ENCODE data around the gene NAALADL2. TPM values are rescaled to one million over a fixed set of nuclear protein-coding genes. Genes with fewer than 3 reads are reported as not detected.

Gene NAALADL2
- total RNA-seq, 1 experiment from 2014 or later = 3.1 TPM

DNA sequence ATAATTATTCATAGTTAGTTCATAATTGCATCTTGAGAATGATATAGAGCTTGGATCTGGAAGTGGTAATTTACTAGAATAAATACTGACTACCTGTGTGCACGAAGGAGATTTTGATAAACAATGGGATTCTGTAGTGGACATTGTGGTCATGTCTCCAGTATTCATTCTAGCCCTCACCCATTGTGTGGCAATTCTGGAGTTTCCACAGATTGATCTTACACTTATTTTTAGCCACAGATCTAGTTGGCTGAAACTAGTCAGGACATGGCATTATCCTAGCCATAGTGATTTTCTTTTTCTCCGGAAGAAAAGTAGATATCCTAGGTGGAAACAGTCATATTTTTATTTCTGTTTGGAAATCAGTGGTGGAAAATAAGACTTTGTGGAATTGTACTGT lies 833.1 kb downstream of the NAALADL2 start:
- Histone ChIP-seq H3K4me3 (no peak overlapping the region), H3K36me3 (no peaks in the 10 kb centered on the region), H3K27ac (no peak overlapping the region), H3K9me3 (replicated peaks) (no peaks in the 10 kb centered on the region), H3K4me1 (no peaks in the 10 kb centered on the region), H3K27me3 (no peaks in the 10 kb centered on the region)
- DNase-seq = no peak

DNA sequence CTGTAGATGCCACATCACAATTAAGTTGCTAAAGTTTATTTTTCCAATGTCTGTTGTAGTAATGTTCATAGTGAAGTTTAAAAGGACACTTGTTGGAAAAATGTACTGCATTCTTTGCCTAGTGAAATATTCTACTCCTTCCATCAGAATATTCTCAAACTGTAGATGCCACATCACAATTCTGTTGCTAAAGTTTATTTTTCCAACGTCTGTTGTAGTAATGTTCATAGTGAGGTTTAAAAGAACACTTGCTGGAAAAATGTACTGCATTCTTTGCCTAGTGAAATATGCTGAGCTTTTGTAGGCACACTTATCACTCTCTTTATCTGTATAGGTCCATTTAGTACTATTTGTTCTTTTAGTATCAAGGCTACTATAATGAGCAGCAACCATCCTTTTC lies 836.1 kb downstream of the NAALADL2 start:
- no peak overlapping the region for H3K27ac ChIP-seq
- H3K4me1 ChIP-seq = no peaks in the 10 kb centered on the region
- H3K36me3 ChIP-seq = no peaks in the 10 kb centered on the region
- H3K4me3 ChIP-seq = no peak overlapping the region
- DNase-seq = no peak
- H3K27me3 ChIP-seq = no peaks in the 10 kb centered on the region
- no peaks in the 10 kb centered on the region for H3K9me3 ChIP-seq (replicated peaks)

DNA sequence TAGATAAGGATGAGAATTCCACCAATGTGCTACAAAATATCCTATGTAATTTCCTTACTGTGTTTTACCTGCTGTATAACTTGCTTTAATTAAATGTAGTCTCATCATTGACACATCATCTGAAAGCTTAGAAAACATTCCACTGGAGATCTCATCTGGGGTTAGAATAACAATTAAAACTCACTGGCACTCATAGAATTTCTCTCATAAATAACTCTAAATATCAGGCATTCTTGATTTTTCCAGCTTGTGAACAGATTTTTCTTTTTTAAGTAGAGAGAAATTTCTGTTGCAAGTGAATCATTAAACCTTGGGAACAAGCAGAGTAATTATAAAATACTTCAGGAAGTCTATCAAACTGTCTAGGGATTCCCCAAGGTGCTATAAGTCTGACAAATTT lies 843.8 kb downstream of the NAALADL2 start:
- Histone ChIP-seq H3K36me3 (no peaks in the 10 kb centered on the region), H3K27ac (no peak overlapping the region), H3K4me1 (no peaks in the 10 kb centered on the region), H3K4me3 (no peak overlapping the region), H3K9me3 (replicated peaks) (no peaks in the 10 kb centered on the region), H3K27me3 (no peaks in the 10 kb centered on the region)
- no peak for DNase-seq

DNA sequence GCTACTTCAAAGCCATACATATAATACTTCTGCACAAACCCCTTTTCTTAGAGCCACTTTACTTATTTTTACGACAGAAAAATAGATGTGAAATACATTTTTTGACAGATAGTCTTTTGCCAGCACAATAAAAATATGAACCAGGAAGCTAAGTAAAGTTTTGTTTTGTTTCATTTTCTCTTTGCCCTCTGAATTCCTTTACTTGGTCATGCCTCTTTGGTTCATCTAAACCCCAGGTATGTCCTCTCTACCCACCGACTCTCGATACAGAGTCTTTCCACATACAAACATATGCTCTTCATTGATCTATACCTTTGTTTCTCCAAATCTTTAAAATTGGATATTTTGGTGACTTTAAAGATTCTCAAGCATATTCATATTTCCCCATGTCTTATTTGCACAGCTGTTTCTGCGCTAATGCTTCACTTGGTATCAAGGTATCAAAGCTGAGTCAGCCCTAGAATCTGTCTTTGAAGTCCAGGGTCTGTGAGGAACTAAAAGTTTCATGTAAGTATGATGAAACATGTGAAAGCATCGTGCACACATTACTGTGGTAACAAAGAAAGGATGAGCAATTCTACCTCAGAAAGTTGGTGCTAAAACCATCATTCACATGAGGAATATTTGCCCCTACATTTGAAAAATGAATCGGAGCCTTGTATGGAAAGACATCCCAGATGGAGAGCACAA lies 845.4 kb downstream of the NAALADL2 start:
- Histone ChIP-seq H3K9me3 (replicated peaks) (no peaks in the 10 kb centered on the region), H3K4me3 (no peak overlapping the region), H3K4me1 (no peaks in the 10 kb centered on the region), H3K27ac (no peak overlapping the region), H3K36me3 (no peaks in the 10 kb centered on the region), H3K27me3 (no peaks in the 10 kb centered on the region)
- DNase-seq = no peak

DNA sequence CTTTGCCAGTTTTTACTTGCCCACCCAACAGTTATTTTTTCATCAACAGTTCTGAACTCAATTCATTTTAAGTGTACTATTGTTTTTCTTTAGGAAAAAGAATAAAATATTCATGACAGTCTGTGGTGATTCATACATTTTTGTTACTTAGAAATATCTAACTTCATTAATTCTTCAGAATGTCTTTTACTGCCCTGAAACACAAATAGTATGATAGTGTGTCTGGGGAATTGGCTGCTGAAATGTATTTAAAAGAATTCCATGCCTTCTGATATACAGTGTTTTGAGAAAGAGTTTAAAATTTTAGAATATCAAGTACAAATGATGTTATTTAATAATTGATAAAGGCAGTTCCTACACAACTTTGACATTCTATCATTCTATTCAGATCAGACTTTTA lies 854.1 kb downstream of the NAALADL2 start:
- Histone ChIP-seq H3K4me1 (no peaks in the 10 kb centered on the region), H3K4me3 (no peak overlapping the region), H3K9me3 (replicated peaks) (no peaks in the 10 kb centered on the region), H3K27me3 (no peaks in the 10 kb centered on the region), H3K36me3 (no peaks in the 10 kb centered on the region), H3K27ac (no peak overlapping the region)
- no peak for DNase-seq

DNA sequence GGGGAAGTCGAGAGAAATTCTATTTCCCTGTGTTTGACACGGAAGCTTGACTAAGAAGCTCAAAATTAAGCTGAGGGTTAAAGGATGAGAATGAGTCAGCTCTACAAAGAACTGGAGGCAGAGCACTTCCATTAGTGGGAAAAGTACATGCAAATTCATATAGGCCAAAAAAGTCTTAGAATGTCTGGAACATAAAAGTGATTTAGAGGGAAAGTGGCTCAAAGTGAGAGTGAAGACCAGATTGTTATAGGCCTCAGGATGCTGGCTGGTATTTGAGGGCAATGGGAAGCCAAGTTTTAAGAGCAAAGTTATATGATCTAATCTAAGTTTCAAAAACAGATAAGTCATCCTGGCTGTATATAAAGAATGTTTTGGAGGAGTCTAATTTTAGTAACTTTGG lies 857.3 kb downstream of the NAALADL2 start:
- Histone ChIP-seq H3K36me3 (no peaks in the 10 kb centered on the region), H3K4me1 (no peaks in the 10 kb centered on the region), H3K27ac (no peak overlapping the region), H3K9me3 (replicated peaks) (no peaks in the 10 kb centered on the region), H3K27me3 (no peaks in the 10 kb centered on the region), H3K4me3 (no peak overlapping the region)
- DNase-seq = no peak

DNA sequence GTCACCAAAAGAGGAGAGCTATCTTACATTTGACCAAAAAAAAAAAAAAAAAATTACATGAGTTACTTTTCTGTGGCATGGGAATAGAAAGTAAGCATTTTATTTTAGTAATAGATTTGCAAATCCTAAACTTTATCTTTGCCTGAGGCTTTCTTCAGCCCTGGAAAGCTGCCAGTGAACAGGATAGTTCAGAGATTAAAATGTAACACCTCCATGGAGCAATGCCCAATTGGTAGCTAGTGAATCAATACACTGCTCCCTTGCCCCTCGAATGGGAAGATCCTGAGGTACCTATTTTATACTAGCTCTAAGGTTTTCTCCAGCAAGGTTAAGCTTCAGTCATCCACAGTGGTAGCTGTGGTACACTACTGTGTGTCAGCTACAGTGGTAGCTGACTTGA lies 867.1 kb downstream of the NAALADL2 start:
- Histone ChIP-seq H3K4me3 (no peak overlapping the region), H3K36me3 (no peaks in the 10 kb centered on the region), H3K27me3 (no peaks in the 10 kb centered on the region), H3K27ac (no peak overlapping the region), H3K9me3 (replicated peaks) (no peaks in the 10 kb centered on the region), H3K4me1 (no peaks in the 10 kb centered on the region)
- DNase-seq = no peak

DNA sequence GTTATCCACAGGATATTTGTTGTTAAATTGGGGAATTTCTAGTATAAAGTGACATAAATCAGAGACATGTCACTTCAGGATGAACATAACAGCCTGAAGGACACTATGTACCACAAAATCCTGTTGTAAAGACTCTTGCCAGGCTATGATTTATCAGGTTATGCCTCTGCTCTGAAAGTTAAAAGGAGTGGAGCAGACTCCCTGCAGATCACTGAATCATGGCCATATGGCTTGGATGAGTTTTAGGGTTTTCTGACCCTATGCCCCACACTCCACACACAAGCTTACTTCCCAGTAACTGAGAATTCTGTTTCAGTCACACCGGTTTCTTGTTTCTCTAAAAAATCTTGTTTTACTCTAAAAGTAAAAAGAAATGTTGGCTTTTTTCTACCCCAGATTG lies 869.4 kb downstream of the NAALADL2 start:
- Histone ChIP-seq H3K4me1 (no peaks in the 10 kb centered on the region), H3K4me3 (no peak overlapping the region), H3K36me3 (no peaks in the 10 kb centered on the region), H3K9me3 (replicated peaks) (no peaks in the 10 kb centered on the region), H3K27me3 (no peaks in the 10 kb centered on the region), H3K27ac (no peak overlapping the region)
- DNase-seq = no peak

DNA sequence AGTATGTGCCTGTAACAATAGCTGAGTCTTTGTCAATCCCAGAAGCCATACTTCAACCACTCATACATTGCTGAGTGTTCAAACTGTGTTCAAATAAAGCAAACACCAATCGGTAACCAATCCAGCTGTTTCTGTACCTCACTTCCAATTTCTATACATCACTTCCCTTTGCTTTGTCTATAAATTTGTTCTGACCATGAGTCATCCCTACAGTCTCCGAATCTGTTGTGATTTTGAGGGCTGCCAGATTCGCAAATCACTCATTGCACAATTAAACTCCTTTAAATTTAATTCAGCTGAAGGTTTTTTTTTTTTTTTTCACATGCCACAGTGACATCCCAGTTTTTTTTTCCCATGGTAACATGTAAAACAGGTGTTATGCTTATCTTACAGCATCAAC lies 870.3 kb downstream of the NAALADL2 start:
- H3K4me3 ChIP-seq = no peak overlapping the region
- H3K27me3 ChIP-seq = no peaks in the 10 kb centered on the region
- no peaks in the 10 kb centered on the region for H3K36me3 ChIP-seq
- no peak for DNase-seq
- H3K27ac ChIP-seq = no peak overlapping the region
- H3K4me1 ChIP-seq = no peaks in the 10 kb centered on the region
- H3K9me3 ChIP-seq (replicated peaks) = no peaks in the 10 kb centered on the region

DNA sequence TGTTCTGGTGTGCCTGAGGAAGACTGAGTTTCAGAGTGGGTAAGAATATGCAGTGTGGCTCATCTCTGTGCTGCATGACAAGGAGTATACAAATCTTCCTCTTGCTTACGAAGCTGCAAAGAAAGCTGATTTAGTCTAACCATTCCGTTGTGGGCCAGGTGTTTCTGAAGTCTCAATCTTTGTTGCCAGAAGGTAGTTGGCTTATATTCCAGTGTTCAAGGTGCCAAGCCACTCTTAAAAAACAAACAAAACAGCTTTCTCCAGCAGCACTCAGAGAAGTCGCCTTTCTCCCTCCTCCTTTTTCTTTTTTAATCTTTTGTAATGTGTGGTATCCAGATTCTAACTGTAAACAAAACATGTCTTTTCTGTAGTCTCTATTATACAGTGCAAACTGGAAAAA lies 872.4 kb downstream of the NAALADL2 start:
- H3K27me3 ChIP-seq = no peaks in the 10 kb centered on the region
- DNase-seq = no peak
- H3K4me3 ChIP-seq = no peak overlapping the region
- no peaks in the 10 kb centered on the region for H3K36me3 ChIP-seq
- H3K9me3 ChIP-seq (replicated peaks) = no peaks in the 10 kb centered on the region
- no peaks in the 10 kb centered on the region for H3K4me1 ChIP-seq
- no peak overlapping the region for H3K27ac ChIP-seq

DNA sequence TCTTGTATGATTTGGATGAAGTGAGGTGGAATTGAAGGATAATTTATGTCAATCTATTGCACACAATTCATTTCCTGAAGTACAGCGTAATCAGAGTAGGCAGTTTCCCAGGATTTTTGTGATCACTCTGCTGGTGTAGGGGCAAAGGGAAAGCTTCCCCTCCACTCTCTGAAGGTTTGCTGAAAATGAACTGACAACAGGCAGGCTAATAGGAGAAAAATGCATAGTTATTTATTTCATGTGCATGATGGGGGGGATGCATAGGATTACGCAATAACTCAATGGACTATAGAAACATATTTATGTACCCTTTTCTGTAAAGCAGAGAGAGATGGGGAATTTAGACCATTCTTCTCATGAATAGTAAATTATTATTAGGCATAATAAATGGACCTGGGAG lies 872.9 kb downstream of the NAALADL2 start:
- Histone ChIP-seq H3K27ac (no peak overlapping the region), H3K36me3 (no peaks in the 10 kb centered on the region), H3K4me1 (no peaks in the 10 kb centered on the region), H3K4me3 (no peak overlapping the region), H3K9me3 (replicated peaks) (no peaks in the 10 kb centered on the region), H3K27me3 (no peaks in the 10 kb centered on the region)
- no peak for DNase-seq

DNA sequence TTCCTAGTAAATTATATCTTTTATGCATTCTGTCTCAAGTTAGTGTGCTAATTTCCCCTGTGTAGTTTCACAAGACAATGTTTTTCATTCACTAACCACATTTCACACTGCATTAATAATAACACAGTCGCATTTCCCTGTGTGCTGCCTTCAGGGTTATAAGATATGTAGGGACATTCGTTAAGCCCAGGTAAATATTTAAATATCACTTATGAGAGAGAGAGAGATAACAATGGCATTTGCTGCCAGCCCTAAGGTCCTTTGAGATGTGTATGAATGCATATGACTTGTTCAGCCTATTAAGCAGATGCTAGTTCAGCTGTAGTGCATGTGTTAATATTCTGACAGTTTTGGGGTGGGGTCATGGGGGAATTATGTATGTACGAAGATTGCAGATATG lies 876.7 kb downstream of the NAALADL2 start:
- no peaks in the 10 kb centered on the region for H3K36me3 ChIP-seq
- H3K4me1 ChIP-seq = no peaks in the 10 kb centered on the region
- no peak overlapping the region for H3K4me3 ChIP-seq
- no peak overlapping the region for H3K27ac ChIP-seq
- DNase-seq = peak; percentile 11 to 24
- no peaks in the 10 kb centered on the region for H3K27me3 ChIP-seq
- H3K9me3 ChIP-seq (replicated peaks) = no peaks in the 10 kb centered on the region

DNA sequence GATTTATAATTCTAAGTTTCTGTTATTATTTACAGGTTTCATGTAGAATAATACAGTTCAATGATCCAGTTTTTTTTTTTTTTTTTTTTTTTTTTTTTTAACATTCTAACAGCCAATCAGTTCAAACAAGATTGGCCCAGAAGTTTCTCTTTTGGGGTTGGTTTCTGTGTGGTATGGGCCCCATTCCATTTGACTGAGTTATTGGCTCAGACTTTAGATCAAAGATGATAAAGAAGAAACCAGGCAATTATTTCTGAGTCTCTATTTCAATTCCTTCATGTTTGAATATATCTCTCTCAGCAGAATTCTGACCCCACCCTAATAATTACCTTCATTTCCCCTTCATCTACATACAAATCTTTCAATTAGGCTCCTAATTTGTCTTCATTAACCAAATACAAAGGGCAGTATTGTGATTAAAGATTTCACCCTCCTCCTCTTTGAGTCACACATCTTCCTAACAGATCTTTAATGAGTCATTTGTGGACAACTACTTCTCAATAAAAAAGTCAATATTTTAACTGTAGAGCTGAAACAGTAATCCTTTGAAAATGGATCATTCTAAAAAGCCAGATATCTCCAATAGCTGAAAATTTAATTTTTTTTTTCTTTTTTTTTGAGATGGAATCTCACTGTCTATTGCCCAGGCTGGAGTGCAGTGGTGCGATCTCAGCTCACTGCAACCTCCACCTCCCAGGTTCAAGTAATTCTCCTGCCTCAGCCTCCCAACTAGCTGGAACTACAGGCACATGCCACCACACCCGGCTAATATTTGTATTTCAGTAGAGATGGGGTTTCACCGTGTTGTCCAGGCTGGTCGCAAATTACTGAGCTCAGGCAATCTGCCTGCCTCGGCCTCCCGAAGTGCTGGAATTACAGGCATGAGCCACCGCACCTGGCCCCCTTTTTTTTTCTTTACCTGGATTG lies 878.8 kb downstream of the NAALADL2 start:
- H3K4me3 ChIP-seq = no peak overlapping the region
- no peaks in the 10 kb centered on the region for H3K4me1 ChIP-seq
- H3K27ac ChIP-seq = no peak overlapping the region
- no peaks in the 10 kb centered on the region for H3K36me3 ChIP-seq
- H3K27me3 ChIP-seq = no peaks in the 10 kb centered on the region
- H3K9me3 ChIP-seq (replicated peaks) = no peaks in the 10 kb centered on the region
- no peak for DNase-seq

DNA sequence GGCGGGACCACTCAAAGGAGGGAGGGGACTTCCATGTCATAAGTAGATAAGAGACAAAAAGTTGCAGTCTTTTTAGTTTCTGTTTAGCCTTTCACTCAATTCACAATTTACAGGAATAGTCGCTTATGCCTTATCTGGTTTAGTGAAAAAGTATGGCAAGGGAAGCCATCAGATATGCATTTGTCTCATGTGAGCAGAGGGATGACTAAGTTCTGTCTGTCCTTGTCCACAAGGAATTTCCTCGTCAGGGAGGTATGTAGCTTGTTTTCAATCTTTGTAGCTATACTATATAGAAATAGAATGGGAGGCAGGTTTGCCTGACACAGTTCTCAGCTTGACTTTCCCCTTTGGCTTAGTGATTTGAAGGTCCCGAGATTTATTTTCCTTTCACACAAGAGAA lies 882.8 kb downstream of the NAALADL2 start:
- Histone ChIP-seq H3K4me1 (no peaks in the 10 kb centered on the region), H3K27ac (no peak overlapping the region), H3K36me3 (no peaks in the 10 kb centered on the region), H3K9me3 (replicated peaks) (no peaks in the 10 kb centered on the region), H3K4me3 (no peak overlapping the region), H3K27me3 (no peaks in the 10 kb centered on the region)
- no peak for DNase-seq

DNA sequence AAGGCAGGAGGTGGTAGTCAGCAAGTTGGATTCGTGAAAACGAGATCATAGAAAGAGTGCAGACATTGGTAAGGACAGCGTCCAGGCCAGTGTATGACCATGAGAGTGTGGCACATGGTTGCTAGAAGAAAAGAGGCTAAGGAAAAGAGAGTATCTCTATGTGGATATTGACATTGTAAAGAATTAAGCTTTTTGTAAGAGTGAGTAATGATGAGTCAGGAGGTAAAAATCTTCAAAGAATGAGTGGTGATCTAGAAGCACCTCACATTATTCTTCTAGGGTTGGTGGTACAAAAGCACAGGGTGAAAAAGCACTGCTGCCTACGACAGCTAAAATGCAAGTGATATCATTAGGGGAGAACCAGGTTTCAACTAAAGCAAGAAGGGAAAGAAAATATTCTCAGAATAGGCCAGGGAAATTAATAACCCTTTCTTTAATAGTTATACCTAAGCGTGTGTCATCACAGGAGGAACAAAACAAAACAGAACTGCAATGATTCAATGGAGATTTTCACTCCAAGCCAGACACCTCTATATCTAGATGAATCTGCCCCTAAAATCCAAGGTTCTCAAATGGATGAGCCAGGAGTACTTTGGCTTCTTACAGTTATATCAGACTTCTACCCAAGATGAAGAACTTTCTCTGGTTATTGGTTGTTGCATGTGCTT lies 884.7 kb downstream of the NAALADL2 start:
- Histone ChIP-seq H3K4me1 (no peaks in the 10 kb centered on the region), H3K9me3 (replicated peaks) (no peaks in the 10 kb centered on the region), H3K36me3 (no peaks in the 10 kb centered on the region), H3K27ac (no peak overlapping the region), H3K27me3 (no peaks in the 10 kb centered on the region), H3K4me3 (no peak overlapping the region)
- DNase-seq = no peak
